ENCODE results near the gene ADAMTS17. TPM values are rescaled to one million over a fixed set of nuclear protein-coding genes. Genes with fewer than 3 reads are reported as not detected.

ADAMTS17 gene
- total RNA-seq, 1 experiment from 2014 or later, result 1.6 TPM

DNA sequence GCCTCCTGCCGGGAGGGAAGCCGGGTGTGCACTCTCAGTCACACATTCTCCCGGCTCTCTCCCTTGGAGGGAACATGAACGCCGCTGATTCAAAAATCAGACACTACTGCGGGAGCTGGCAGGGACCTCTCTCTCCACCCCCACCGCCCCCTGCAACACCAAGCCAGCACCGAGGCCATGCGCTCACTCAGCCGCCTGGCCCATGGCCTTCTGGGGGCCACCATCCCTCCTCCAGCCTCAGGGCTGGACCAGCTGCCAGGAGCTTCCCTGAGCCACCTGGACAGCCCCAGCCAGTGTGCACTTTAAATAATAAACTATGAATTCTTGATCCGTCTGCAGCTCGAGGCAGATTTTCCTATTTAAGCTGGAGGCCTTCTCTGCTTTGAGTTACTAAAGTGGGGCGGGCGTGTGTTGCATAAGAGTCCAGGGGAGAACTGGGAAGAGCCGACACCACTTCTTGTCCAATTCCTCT, 30.6 kb downstream of the ADAMTS17 start:
- no peak overlapping the region for H3K27ac ChIP-seq (ENCODE audit: low read length)
- no peaks in the 10 kb centered on the region for H3K9me3 ChIP-seq (ENCODE audit: control insufficient read depth, insufficient read depth, low read depth, low read length)
- BruUV-seq (replicated peaks), result no TSS peak
- DNase-seq (ENCODE audit: low read depth, low spot score), result no peak
- in situ Hi-C loops (cut with HindIII; ENCODE audit: low pct_unique_long_range_greater_than_20kb, low sequenced_read_pairs), result no loop called here
- ChIA-PET CTCF (no interaction called here), POLR2A (no interaction called here)
- no peak for ATAC-seq
- H3K27me3 ChIP-seq (ENCODE audit: control insufficient read depth, insufficient read depth, low read length), result no peaks in the 10 kb centered on the region
- TF ChIP-seq SIN3A (IDR thresholded peaks at IDR 0.05; ENCODE audit: borderline replicate concordance, insufficient read depth, low read depth, low read length) (no peak), POLR2AphosphoS5 (IDR thresholded peaks at IDR 0.05; ENCODE audit: low read depth, low read length) (no peak), REST (IDR thresholded peaks at IDR 0.05; ENCODE audit: insufficient read depth in 1 of 2, low read depth in 2 of 2, low read length in 1 of 2) (no peak), TCF7L2 (IDR thresholded peaks at IDR 0.05; ENCODE audit: low read depth, low read length) (no peak)
- TF ChIP-seq, protein P1, sequence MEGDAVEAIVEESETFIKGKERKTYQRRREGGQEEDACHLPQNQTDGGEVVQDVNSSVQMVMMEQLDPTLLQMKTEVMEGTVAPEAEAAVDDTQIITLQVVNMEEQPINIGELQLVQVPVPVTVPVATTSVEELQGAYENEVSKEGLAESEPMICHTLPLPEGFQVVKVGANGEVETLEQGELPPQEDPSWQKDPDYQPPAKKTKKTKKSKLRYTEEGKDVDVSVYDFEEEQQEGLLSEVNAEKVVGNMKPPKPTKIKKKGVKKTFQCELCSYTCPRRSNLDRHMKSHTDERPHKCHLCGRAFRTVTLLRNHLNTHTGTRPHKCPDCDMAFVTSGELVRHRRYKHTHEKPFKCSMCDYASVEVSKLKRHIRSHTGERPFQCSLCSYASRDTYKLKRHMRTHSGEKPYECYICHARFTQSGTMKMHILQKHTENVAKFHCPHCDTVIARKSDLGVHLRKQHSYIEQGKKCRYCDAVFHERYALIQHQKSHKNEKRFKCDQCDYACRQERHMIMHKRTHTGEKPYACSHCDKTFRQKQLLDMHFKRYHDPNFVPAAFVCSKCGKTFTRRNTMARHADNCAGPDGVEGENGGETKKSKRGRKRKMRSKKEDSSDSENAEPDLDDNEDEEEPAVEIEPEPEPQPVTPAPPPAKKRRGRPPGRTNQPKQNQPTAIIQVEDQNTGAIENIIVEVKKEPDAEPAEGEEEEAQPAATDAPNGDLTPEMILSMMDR (IDR thresholded peaks at IDR 0.05), result no peak
- no peak overlapping the region for H3K4me3 ChIP-seq (ENCODE audit: low read depth in 2 of 2, low read length in 2 of 2)
- intact Hi-C loops (cut with micrococcal nuclease; ENCODE audit: unreplicated experiment), result no loop called here
- H3K36me3 ChIP-seq (ENCODE audit: control insufficient read depth, insufficient read depth, low read length), result no peaks in the 10 kb centered on the region
- H3K4me1 ChIP-seq (ENCODE audit: control insufficient read depth, insufficient read depth, low read length), result no peaks in the 10 kb centered on the region; the same call in 1 of the 2 replicates

DNA sequence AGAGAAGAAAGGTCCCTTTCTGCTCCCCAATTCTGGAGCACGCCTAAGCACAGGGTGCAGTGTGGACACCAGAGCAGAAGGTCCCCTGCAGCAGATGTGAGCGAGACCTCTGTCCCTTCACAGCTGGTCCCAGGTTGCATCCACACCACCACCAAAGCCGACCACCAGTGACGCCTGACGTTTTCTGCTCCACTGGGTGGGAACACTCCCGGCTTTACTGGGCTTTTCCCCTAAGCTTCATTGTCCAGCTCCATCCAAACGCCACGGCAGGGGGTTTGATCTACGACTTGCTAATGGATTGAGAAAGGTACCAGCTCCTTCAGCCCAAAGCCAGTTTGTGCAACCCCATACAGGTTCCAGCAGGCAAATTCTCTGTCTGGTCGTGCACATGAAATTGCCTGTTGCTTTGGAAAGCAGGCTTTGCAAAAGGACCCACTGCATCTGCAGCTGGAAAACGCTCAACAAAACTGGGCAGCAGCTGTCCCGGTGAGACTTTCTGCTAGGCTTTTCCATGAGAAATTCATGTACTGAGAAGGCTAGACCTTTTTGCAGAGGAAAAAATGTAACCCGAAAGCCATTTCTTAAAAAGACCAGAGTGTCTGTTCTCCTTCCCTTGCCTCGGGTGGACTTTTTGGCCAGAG, 31.1 kb downstream of the ADAMTS17 start:
- intact Hi-C loops (cut with micrococcal nuclease; ENCODE audit: unreplicated experiment), result no loop called here
- H3K4me1 ChIP-seq (ENCODE audit: control insufficient read depth, insufficient read depth, low read length), result no peaks in the 10 kb centered on the region; the same call in 1 of the 2 replicates
- H3K27me3 ChIP-seq (ENCODE audit: control insufficient read depth, insufficient read depth, low read length), result no peaks in the 10 kb centered on the region
- in situ Hi-C loops (cut with HindIII; ENCODE audit: low pct_unique_long_range_greater_than_20kb, low sequenced_read_pairs), result no loop called here
- ATAC-seq (no peak), DNase-seq (ENCODE audit: low read depth, low spot score) (no peak)
- no TSS peak for BruUV-seq (replicated peaks)
- ChIA-PET CTCF (no interaction called here), POLR2A (no interaction called here)
- no peak overlapping the region for H3K4me3 ChIP-seq (ENCODE audit: low read depth in 2 of 2, low read length in 2 of 2)
- no peaks in the 10 kb centered on the region for H3K9me3 ChIP-seq (ENCODE audit: control insufficient read depth, insufficient read depth, low read depth, low read length)
- no peaks in the 10 kb centered on the region for H3K36me3 ChIP-seq (ENCODE audit: control insufficient read depth, insufficient read depth, low read length)
- TF ChIP-seq TCF7L2 (IDR thresholded peaks at IDR 0.05; ENCODE audit: low read depth, low read length), result no peak
- no peak for TF ChIP-seq POLR2AphosphoS5 (IDR thresholded peaks at IDR 0.05; ENCODE audit: low read depth, low read length)
- TF ChIP-seq SIN3A (IDR thresholded peaks at IDR 0.05; ENCODE audit: borderline replicate concordance, insufficient read depth, low read depth, low read length), result no peak
- no peak for TF ChIP-seq REST (IDR thresholded peaks at IDR 0.05; ENCODE audit: insufficient read depth in 1 of 2, low read depth in 2 of 2, low read length in 1 of 2)
- TF ChIP-seq, protein P1 (IDR thresholded peaks at IDR 0.05), result no peak
- H3K27ac ChIP-seq (ENCODE audit: low read length), result no peak overlapping the region
